Stimulated activated CD8-positive, alpha-beta memory T cell treated with anti-CD3 and anti-CD28 coated beads, Interleukin-12 subunit alpha, Interleukin-12 subunit beta, amount 100 ng/mL, for 1 hour (primary cell): Measurements from ENCODE around the gene C20orf173.
"Not testable (repeated sequence)": the region's sequence is repeated elsewhere in the genome, so short reads cannot be mapped to it uniquely, and the experiment has no call there.

Experiments used
- DNase-seq: peaks from one replicate; pipeline ENCODE4 v3.0.0-alpha.2; 2020; ENCODE audit warnings: low read depth

Gene C20orf173

DNA sequence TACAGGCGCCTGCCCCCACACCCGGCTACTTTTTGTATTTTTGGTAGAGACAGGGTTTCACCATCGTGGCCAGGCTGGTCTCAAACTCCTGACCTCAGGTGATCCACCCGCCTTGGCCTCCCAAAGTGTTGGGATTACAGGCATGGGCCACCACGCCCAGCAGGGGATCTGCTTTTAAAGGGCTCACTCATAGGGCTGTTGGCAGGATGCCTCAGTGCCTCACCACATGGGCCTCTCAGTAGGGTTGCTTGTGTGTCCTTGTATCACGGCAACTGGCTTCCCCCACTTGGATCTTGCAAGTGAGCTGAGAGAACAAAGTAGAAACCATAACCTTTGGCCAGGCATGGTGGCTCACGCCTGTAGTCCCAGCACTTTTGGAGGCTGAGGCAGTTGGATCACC, 15.5 kb upstream of the C20orf173 start:
- DNase-seq: not testable (repeated sequence)

DNA sequence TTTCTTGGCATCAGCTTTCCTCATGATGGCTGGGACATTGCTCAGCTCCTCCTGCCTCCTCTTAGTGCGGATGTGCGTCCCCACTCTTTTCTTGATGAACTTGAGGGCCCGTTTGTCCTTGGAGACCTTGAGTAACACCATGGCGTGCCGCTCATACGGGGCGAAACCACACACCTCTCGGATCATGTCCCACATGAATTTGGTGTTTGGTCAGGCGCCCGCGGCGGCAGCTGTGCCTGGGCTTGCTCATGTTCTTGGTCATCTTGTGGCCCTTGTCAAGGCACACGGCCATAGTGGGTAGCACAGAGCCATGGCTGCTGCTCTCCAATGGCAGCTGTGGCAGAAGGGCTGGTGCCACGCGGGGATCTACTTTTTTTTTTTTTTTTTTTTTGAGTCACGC, 15.0 kb upstream of the C20orf173 start:
- no peak for DNase-seq

DNA sequence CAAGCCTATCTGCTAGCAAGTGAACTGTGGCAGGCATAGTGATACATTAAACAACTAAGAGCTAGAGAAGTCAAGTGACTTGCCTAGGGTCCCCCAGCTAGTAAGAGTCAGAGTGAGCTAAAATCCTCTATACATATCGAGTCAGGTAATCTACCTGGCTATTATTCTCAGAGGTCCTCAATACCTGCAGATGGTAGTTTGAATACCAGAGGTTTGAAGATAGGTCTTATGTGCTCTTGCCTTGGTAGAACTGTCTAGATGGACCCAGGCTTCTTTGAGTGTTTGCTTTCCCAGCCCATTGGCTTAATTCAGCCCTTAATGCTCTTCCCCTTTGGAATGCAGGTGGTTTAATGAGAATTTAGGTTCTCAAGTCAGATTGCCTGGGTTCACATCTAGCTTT, 13.5 kb upstream of the C20orf173 start:
- DNase-seq: no peak

DNA sequence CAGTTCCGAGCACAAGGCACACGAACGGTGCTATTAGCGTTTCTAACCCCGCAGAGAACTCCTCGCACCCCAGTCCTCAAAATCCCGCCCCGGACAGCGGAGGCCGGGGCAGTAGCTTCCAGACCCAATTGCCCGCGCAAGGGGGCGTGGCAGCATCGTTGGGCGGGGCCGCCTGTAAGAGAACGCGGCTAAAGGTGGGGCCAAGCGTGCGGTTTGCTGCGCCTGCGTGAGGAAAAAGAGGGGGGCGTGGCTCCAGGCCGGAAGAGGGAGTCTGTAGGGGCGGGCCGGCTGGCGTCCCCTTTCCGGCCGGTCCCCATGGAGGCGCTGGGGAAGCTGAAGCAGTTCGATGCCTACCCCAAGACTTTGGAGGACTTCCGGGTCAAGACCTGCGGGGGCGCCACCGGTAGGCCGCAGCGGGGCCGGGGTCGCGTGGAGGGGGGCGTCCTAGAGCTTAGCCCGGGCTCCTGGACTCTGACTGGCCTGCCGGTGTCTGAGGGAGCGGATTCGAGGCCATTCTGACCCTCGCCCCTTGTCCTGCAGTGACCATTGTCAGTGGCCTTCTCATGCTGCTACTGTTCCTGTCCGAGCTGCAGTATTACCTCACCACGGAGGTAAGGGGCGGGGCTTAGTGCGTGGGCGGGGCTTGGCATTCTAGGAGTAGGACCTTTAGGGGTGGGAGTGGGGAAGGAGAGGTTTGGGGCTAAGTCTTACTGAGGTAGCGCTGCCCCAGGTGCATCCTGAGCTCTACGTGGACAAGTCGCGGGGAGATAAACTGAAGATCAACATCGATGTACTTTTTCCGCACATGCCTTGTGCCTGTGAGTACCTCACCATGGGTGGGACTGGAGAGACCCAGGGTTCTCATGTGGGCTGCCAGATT, 12.6 kb upstream of the C20orf173 start, which contains the start of gene ERGIC3:
ERGIC3 (plus strand) TSS at position 296 of the 880 bp plus-strand sequence; CDS start at position 316, 20 bp downstream.
- peak; percentile 94 for DNase-seq

DNA sequence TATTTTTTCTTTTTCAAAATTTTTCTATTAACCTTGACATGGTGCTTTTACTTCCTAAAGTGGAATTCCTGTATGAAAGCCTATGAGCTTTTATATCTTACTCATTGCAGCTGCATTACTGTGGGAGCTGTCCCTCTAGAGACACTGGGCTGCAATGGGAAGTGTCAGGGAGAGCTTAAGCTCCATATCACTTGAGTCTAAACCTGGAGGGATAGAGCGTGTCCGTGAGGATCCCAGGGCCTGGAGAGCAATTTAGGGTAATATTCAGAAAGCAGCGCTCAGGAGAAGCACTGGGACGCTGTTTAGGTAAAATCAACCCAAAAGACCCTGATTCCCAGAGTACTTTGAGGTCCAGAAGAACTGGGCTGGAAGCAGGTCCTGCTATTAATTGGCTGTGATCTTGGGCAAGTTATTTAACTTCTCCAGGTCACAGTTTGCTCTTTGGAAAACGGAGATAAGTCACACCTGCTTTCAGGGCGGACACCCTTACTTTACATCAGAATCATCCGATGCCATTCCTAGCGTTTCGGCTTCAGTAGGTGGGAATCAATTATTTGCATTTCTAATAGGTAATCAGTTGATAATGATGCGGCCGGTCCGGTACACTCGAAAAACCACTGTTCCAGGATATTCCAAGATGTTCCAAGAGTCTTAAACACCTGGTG, 11.8 kb upstream of the C20orf173 start:
- no peak for DNase-seq

DNA sequence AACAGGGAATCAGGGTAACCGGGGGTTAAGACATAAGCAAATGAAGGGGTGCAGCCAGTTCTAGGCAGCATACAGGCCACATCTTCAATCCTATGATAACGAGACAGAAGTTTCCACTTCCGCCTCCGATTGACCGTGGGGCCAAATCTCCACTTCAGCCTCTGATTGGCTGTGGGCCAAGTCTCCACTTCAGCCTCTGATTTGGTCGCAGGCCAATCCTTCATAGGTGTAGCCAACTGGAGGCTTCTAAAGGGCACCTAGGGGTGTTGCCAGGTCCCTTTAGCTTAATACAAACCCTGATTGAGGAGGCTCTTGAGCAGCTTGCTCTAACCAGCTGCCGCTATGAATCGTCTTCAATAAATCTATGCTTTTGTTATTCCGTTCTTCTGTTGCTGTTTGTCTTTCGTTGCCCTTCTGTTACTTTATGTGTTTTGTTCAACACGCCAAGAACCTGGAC, 10.3 kb upstream of the C20orf173 start:
- DNase-seq: no peak

DNA sequence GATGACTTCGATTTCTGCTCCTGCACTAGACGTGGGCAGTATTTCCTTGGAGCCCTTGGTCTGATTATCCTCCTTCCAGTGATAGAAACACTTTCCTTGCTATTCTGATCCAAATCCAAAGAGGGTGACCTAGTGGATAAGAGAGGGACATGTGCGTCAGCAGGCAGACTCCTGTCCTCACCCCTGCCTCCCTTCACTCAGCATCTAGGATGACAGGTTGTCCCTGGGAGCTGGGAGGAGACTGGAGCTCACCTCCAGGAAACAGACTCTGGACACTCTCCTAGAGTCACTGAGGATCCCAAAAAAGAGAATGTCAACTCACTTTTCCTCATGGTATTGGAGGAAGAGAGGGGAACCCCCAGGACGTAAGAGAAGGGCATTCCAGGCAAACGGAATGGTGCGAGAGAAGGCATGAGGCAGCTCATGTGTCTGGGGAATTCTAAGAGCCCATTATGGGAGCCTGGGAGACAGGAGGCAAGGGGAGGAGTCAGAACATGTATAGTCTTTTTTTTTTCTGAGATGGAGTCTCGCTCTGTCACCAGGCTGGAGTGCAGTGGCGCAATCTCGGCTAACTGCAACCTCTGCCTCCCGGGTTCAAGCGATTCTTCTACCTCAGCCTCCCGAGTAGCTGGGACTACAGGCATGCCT, 2.2 kb downstream of the C20orf173 start:
- DNase-seq: no peak

DNA sequence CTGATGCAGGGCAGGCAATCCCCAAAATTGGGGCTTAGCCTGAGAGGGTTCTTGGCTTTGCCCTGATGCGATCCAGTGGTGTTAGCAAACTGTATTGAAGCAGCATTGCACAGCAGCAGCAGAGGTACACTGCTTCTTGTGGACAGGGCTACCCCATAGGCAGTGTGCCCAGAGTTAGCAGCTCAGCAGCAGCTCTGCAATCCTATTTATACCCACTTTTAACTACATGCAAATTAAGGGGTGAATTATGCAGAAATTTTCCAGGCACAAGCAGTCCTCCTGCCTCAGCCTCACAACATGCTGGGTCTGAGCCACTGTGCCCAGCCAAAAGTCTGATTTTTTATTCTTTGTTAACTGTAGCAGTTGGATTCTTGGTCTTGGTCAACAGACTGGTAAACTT, 3.8 kb downstream of the C20orf173 start:
- no peak for DNase-seq

DNA sequence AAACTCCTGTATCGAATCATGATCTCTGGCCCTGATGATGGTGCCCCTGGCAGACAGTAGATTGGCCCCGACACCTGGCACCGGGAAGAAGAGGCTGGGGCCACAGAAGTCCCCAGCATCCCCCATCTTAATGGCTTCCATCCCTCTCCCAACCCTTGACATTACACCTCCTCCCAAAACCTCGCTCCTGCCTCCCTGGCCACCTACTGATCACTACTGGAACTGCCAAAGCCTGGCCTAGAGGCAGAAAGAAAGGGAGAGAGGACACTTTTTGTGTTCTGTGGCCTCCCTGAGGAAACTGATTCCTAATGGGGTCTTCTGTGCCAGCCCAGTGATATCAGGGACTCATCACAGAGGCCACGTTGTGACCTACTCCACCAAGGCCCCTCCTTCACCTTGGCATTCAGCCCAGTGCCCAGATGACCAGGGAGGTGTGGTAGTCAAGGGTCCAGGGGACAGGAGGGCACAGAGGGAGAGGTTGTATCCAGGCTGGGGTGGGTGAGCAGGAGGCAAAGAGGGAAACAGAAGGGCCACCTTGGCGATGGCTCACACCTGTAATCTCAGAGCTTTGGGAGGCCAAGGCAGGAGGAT, 6.1 kb downstream of the C20orf173 start:
- DNase-seq: no peak

DNA sequence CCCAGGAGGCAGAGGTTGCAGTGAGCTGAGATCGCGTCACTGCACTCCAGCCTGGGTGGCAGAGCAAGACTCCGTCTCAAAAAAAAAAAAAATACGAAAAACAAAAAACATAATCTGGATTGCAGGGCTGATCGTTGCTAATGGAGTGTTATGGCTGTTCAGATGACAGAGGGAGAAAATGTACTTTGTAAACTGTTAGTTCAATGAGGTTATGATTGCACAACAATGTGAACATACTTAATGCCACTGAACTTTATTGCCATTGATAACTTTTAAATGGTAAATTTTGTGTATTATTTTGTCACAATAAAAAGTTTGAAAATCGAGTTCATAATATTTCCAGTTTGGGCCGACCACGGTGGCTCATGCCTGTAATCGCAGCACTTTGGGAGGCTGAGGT, 10.5 kb downstream of the C20orf173 start:
- no peak for DNase-seq

DNA sequence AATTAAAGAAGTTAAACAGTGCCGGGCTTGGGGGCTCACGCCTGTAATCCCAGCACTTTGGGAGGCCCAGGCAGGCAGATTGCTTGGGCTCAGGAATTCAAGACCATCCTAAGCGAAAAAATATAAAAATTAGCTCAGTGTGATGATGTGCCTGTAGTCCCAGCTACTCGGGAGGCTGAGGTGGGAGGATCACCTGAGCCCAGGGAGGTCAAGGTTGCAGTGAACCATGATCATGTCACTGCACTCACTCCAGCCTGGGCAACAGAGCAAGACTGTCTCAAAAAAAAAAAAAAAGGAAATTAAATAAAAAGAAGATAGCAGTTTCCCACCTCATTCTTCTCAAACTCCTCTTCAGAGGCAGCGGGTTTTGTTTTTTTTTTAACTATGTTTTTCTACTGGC, 11.7 kb downstream of the C20orf173 start:
- DNase-seq: not testable (repeated sequence)

DNA sequence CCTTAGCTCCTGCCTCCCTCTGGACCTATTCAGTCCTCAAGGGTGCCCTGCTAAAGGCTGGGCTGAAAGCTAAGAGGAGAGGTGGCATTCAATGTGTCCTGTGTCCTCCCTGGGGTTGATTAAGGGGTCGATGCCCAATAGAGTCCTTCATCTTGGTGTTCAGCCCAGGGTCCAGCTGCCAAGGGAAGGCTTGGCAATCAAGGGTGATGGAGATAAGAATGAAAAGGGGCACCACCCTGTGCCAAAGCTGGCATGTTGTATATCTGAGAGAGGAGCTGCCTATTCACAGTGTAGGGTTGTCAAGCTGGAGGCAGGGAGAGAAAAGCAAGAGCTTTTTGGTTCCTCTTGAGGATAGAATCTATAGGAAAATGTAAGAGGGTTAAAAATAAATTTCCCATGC, 12.3 kb downstream of the C20orf173 start:
- DNase-seq: no peak

DNA sequence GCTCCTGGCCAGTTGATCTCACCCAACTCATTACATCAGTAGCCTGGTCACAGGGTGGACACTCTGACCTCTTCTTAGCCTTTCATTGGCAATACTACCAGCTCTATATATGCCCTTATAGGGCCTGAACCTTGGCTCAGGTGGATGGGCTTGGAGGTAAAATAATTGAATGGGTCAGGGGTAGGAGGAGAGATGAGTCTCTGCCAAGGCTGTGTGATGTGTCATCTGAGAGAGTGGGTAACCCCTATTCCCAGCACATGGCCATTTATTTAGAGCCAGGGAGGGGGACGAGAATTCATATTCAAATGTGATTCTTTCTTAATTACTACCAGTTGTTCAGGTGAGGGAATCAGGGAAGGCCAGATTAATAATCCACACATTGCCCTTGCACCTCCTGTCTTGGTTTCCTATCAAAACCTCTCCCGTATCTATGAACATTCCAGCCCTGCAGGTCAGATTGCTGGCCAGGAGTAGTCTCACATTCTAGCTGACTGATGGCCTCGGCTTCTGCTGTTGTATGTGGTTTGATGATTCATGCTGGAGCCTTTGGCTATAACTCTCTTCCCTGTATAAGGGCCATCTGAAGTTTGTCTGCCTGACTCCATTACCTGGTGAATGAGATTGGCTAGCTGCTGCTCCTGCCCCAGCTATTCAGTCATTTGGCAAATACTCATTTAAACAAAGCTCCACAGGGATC, 13.4 kb downstream of the C20orf173 start:
- no peak for DNase-seq

DNA sequence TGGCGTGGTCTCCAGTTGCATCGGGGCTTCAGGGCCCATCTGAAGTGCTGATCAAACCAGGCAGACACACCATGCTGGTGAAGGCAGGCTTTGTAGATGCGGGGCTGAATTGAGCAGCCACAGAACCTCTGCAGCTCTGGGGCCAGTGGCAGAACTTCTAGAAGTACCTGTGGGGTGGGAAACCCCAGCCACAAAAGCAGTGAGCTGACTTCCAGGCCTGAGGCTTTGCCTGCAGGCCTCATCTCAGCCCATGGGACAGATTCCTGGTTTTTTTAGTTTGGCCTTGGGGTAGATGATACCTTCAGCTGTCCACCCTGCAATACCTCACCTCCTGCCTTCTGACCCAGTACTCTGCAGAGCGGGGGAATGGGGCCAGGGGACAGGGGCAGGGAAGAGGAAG, 14.1 kb downstream of the C20orf173 start:
- DNase-seq: no peak

DNA sequence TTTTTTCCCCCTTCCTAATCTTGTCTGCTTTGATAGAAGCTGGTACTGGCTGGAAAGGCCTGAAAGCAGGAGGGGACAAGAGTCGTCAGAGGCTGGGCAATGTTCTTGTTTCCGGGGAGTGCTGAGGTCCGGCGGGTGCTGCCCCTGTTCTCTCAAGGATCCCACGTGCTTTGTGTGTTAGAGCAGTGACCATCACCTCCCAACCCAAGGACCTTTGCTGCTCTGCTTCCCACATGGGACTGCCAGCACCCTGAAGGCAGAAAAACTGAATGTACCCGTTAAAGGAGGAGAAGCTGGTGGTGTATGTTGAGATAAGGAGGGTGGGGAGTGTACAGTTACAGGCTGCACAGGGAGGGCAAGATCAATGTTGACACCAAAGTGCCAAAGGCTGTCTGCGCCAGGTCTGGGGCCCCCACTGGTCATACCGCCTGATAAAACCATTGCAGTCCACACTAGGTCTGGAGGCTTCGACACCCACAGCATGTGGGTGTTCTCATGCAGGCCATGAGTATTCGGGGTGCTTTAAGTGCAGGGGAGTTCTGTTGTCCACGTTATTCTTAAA, 15.0 kb downstream of the C20orf173 start:
- no peak for DNase-seq

DNA sequence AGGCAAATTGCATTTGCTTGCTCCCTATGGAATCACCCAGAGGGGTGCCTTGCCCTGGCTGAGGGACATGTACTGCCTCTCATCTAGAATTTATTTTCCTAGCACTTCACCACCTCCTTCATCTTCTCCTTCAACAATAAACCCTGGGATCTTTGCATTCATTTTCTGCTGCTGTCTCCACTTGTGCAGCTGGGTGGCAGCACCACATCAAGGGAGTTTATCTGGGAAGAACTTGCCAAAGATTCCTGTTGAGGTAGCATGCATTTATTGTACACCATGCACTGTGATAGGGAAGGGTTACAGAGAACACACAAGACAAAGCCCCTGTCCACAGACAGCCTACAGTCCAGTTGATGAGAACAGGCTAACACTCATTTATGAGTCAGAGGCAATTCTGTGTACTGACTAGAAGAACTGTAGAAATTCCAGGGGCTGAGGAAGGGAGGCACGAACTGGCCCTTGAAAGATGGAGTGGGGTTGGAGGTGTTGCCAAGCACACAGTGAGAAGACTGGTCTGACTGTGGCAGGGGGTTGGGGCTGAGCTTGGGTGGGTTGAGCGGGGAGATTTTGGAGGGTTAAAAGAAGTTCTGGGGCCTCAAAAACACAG, 17.5 kb downstream of the C20orf173 start:
- no peak for DNase-seq

DNA sequence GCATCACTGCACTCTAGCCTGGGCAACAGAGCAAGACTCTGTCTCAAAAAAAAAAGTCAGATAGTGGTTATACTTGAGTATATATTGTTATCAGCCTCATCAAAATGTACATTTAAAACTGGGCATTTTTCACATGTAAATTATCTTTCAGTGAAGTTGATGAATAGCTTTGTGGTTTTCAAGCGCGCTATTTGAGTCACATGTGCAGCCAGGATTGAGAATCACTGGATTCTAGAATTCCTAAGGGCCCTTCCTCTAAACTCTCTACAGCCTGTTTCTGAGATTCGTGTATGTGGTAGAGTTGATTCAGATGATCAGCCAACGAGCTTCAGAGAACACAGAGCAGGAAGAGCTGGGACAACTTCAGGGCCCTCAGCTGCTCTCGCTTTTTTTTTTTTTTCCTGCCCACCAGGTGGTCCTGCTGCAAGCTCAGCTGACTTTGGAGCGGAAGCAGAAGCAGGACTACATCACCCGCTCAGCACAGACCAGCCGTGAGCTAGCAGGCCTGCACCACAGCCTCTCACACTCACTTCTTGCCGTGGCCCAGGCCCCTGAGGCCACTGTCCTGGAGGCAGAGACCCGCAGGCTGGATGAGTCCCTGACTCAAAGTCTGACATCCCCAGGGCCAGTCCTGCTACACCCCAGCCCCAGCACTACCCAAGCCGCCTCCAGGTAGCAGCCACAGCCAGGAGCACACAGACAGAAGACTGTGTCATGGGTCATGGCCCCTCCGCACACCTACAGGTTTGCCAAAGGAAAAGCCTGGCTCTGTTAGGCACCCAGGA, 18.3 kb downstream of the C20orf173 start:
- no peak for DNase-seq

DNA sequence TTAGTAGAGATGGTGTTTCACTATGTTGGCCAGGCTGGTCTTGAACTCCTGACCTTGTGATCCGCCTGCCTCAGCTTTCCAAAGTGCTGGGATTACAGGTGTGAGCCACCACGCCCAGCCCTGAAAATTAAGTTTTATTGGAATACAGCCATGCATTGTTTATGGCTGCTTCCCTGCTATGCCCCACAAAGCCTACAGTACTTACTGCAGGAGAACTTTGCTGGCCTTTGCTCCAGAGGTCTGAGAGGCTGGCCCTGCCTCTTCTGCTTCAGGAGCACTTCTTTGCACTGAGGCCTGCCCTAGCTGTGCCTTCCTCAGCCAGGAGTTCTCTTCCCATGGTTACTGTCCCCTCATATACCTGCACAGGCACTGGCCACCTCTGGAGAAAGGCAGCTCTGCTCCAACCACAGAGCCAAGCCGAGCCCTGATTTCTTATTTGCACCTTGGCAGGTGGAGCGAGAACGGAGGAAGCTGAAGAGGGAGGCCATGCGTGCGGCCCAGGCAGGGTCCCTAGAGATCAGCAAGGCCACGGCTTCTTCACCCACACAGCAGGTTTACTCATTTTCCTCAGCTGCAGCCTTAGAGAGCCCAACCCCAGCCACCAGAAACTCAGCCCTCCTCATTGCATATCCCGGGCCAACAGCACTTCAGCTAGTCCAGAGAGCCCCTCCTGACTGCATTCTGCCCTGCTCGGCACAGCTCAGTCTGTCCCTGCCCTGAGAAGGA, 20.8 kb downstream of the C20orf173 start:
- DNase-seq: no peak

DNA sequence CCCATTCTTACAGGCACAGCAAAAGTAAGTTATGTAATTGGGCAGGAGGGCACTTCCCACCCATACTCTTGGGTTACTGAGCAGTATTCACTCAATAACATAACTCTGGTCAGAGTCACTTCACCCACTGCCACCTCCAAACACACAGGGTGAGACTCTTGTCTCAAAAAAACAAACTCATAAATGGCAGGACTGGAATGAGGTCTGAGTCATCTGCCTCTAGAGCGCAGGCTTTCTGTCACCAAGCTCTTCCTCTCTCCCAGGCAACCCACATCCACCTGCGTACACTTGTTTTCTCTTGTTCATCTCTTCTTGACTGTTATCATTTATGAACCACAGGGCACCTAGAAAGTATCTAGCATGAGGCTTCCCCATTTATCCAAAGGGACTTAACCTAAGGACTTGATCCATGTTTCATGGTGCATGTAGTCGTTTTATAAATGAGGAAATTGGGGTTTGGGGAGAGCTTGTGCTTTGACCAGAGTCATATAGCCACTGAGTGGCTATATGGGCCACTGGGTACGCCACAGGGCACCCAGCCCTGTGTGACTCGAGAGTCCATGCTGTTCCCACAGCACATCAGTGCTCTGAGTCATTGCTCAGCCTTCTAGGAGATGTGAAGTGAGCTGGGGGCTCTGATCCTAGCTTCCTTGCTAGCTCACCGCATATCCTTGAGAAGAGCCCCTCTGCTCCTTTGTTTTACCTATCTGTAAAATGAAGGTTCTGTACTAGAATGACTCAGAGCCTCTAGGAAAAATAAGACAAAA, 22.4 kb downstream of the C20orf173 start:
- DNase-seq: no peak
